Hepatocyte (in vitro differentiated cells): Measurements from ENCODE around the gene TMEM204. TPM values are rescaled to one million over a fixed set of nuclear protein-coding genes. Genes with fewer than 3 reads are reported as not detected.

Source experiments
- DNase-seq: peaks from one replicate; pipeline ENCODE4 v3.0.0-alpha.2; 2016; ENCODE audit warnings: low spot score
- H2AFZ ChIP-seq: fragments of 200-600 bp; sonication (generic); 2 replicates; pipeline ENCODE4 v1.6.0; 2016; ENCODE audit warnings: antibody characterized with exemption, mild to moderate bottlenecking
- H3K27ac ChIP-seq: fragments of 200-600 bp; sonication (generic); 2 replicates; pipeline ENCODE4 v1.5.1; 2016; ENCODE audit warnings: mild to moderate bottlenecking
- H3K27me3 ChIP-seq: fragments of 200-600 bp; sonication (generic); 2 replicates; pipeline ENCODE4 v1.6.1; 2016
- H3K36me3 ChIP-seq: fragments of 200-600 bp; sonication (generic); replicated peaks from 2 replicates; pipeline ENCODE4 v1.5.1; 2016; ENCODE audit warnings: low read depth; ENCODE audit not compliant: insufficient read depth
- H3K4me1 ChIP-seq: fragments of 200-600 bp; sonication (generic); 2 replicates; pipeline ENCODE4 v1.5.1; 2016; ENCODE audit warnings: mild to moderate bottlenecking, moderate library complexity; ENCODE audit not compliant: insufficient read depth
- H3K4me2 ChIP-seq: fragments of 200-600 bp; sonication (generic); 2 replicates; pipeline ENCODE4 v1.6.0; 2016
- H3K4me3 ChIP-seq: fragments of 200-600 bp; sonication (generic); 2 replicates; pipeline ENCODE4 v1.5.1; 2016; ENCODE audit warnings: mild to moderate bottlenecking
- H3K79me2 ChIP-seq: fragments of 200-600 bp; sonication (generic); 2 replicates; pipeline ENCODE4 v1.6.0; 2017; ENCODE audit warnings: mild to moderate bottlenecking
- H3K9me2 ChIP-seq: fragments of 200-600 bp; sonication (generic); replicated peaks from 2 replicates; pipeline ENCODE4 v1.6.0; 2017; ENCODE audit warnings: mild to moderate bottlenecking; ENCODE audit not compliant: insufficient read depth
- H3K9me3 ChIP-seq: fragments of 200-600 bp; sonication (generic); 2 replicates; pipeline ENCODE4 v1.5.1; 2016; ENCODE audit warnings: low read depth, mild to moderate bottlenecking
- H4K20me1 ChIP-seq: fragments of 200-600 bp; sonication (generic); 2 replicates; pipeline ENCODE4 v1.6.0; 2016; ENCODE audit warnings: mild to moderate bottlenecking; ENCODE audit not compliant: insufficient read depth, poor library complexity, severe bottlenecking
- EZH2 ChIP-seq: fragments of 200-600 bp; sonication (generic); IDR thresholded peaks from 2 replicates; pipeline ENCODE4 v1.6.1; 2016; ENCODE audit warnings: antibody characterized with exemption, mild to moderate bottlenecking, borderline replicate concordance
- EZH2phosphoT487 ChIP-seq: fragments of 200-600 bp; sonication (generic); IDR thresholded peaks from one replicate; pipeline ENCODE4 v1.6.1; 2018; ENCODE audit warnings: antibody characterized with exemption, mild to moderate bottlenecking, low read depth, moderate library complexity; ENCODE audit not compliant: unreplicated experiment, severe bottlenecking
- WGBS: methylation state at CpG from one replicate; pipeline ENCODE4 v1.1.6; 2016; ENCODE audit warnings: low lambda C conversion rate; ENCODE audit errors: missing lambda C conversion rate; 5-methylcytosine and 5-hydroxymethylcytosine counted together
- polyA plus RNA-seq: library from polyadenylated mRNA; unstranded; fragments of >200 nt; fragmentation: Nextera tagmentation; extraction: Ambion mirVana; gene quantifications from 2 replicates; pipeline ENCODE4 v1.2.1, GENCODE V29; 2016
- total RNA-seq: library from RNA; depleted of rRNA; stranded (reverse); fragments of >200 nt; gene quantifications from 2 replicates; pipeline ENCODE4 v1.2.3, GENCODE V29; 2014
- TF ChIP-seq, protein P1 (sequence below): fragments of 200-600 bp; sonication (generic); IDR thresholded peaks from 2 replicates; pipeline ENCODE4 v1.5.1; 2016; ENCODE audit warnings: antibody characterized with exemption, mild to moderate bottlenecking; ENCODE audit not compliant: poor library complexity

The TMEM204 gene
- total and polyA plus RNA-seq, 2 experiments from 2014 or later, result 2.7 to 5.4 TPM

DNA sequence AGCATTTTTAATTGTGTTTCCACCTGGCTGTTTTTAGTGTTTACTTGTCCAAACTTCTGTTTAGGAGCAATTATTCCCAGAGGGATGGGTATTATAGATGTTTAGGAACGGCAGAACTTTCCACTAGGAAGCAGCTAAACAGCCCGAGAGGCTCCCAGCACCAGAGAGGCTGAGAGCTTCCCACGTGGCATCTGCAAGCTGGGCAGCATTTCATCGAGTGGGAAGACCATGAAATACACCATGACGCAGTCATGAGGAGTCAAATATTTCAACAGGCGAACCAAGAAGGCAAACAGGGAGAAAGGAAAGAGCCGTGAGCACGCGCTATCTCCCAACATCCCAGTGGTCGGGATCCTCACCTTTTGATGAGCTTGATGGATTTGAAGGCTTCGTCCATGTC lies 24.1 kb downstream of the TMEM204 start:
- H3K27ac ChIP-seq, result no peak overlapping the region
- no peaks in the 10 kb centered on the region for H3K36me3 ChIP-seq
- H3K4me3 ChIP-seq, result no peak overlapping the region
- no peaks in the 10 kb centered on the region for H3K9me3 ChIP-seq
- H3K79me2 ChIP-seq, result no peaks in the 10 kb centered on the region
- no peaks in the 10 kb centered on the region for H3K9me2 ChIP-seq
- no peaks in the 10 kb centered on the region for H4K20me1 ChIP-seq
- 93% methylated on average over 11 of the region's 11 CpGs for WGBS
- H3K4me2 ChIP-seq, result no peak overlapping the region
- no peak overlapping the region for H2AFZ ChIP-seq
- H3K27me3 ChIP-seq, result no peaks in the 10 kb centered on the region
- TF ChIP-seq EZH2 (no peak), EZH2phosphoT487 (no peak)
- TF ChIP-seq, protein P1, sequence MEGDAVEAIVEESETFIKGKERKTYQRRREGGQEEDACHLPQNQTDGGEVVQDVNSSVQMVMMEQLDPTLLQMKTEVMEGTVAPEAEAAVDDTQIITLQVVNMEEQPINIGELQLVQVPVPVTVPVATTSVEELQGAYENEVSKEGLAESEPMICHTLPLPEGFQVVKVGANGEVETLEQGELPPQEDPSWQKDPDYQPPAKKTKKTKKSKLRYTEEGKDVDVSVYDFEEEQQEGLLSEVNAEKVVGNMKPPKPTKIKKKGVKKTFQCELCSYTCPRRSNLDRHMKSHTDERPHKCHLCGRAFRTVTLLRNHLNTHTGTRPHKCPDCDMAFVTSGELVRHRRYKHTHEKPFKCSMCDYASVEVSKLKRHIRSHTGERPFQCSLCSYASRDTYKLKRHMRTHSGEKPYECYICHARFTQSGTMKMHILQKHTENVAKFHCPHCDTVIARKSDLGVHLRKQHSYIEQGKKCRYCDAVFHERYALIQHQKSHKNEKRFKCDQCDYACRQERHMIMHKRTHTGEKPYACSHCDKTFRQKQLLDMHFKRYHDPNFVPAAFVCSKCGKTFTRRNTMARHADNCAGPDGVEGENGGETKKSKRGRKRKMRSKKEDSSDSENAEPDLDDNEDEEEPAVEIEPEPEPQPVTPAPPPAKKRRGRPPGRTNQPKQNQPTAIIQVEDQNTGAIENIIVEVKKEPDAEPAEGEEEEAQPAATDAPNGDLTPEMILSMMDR, result no peak
- H3K4me1 ChIP-seq, result no peaks in the 10 kb centered on the region
- DNase-seq, result no peak

DNA sequence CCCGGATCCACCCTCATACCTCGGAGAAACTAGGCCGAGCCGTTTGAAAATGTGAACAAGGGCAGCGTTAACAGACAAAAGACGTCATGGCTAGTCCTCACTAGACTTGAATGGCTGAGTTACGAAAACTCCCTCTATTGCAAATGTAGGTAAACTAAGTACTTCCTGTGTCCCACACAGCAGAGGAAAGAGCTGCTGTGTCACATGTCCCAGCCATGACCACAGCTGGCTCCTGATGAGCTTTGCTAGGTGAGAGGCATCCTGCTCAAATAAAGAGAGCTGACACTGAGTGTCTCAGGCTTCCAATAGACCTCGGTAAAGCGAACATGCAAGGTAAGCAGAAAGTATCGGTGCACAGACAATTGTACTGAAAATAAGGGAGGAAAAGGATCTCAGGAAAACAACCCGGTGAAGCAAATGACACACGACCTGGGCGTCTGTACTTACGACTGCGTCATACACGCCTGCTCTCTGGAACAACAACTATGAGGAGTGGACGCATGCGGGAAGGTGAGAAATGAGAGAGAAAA lies 26.0 kb downstream of the TMEM204 start:
- no peak overlapping the region for H3K27ac ChIP-seq
- H3K27me3 ChIP-seq, result no peaks in the 10 kb centered on the region
- no peak overlapping the region for H3K4me2 ChIP-seq
- DNase-seq, result no peak
- no peaks in the 10 kb centered on the region for H3K4me1 ChIP-seq
- H2AFZ ChIP-seq, result no peak overlapping the region
- H3K79me2 ChIP-seq, result no peaks in the 10 kb centered on the region
- no peak overlapping the region for H3K4me3 ChIP-seq
- no peaks in the 10 kb centered on the region for H3K9me3 ChIP-seq
- H3K36me3 ChIP-seq, result no peaks in the 10 kb centered on the region
- TF ChIP-seq EZH2, result no peak
- TF ChIP-seq, protein P1, result no peak
- no peak for TF ChIP-seq EZH2phosphoT487
- 96% methylated on average over 18 of the region's 18 CpGs for WGBS
- no peaks in the 10 kb centered on the region for H3K9me2 ChIP-seq
- H4K20me1 ChIP-seq, result no peaks in the 10 kb centered on the region

DNA sequence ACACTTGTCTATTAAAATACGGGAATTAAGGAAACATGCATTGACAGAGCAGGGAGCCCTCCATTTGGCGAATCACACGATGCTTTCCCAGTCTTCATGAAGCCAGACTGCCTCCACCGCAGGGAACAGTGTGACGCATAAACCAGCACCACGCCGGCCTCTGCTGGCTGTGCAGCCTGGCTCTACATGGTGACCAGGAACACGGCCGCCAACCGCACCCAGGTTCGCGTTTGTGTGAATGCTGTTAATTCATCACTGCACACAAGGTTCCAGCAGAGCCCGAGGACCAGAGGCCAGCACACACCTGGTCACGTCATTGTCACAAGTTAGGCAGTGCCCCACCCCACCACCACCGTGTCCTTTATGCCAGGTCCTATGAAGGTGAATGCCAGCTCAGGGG lies 26.7 kb downstream of the TMEM204 start:
- Histone ChIP-seq H2AFZ (no peak overlapping the region), H3K27me3 (no peaks in the 10 kb centered on the region), H3K4me3 (no peak overlapping the region), H3K9me3 (no peaks in the 10 kb centered on the region), H3K27ac (no peak overlapping the region), H3K4me2 (no peak overlapping the region), H3K79me2 (no peaks in the 10 kb centered on the region), H3K4me1 (no peaks in the 10 kb centered on the region), H3K9me2 (no peaks in the 10 kb centered on the region), H4K20me1 (no peaks in the 10 kb centered on the region), H3K36me3 (no peaks in the 10 kb centered on the region)
- 95% methylated on average over 15 of the region's 15 CpGs for WGBS
- DNase-seq, result no peak
- TF ChIP-seq, protein P1, result no peak
- TF ChIP-seq EZH2phosphoT487 (no peak), EZH2 (no peak)
